Gastroesophageal sphincter (tissue), 3 donors: ENCODE data around the gene MGLL.

ENCODE experiments used
- CTCF ChIP-seq, 4 experiments: fragments of 200-600 bp in 2 of 4; fragments of 450-650 bp in 2 of 4; sonication (generic) in 1 of 4; IDR thresholded peaks; one replicate each; pipeline ENCODE4 v1.5.1; 2017 to 2019; ENCODE audit warnings: antibody characterized with exemption in 4 of 4, mild to moderate bottlenecking in 2 of 4, moderate library complexity in 2 of 4
- EP300 ChIP-seq: sonication (generic); formaldehyde crosslinking; IDR thresholded peaks from one replicate; pipeline ENCODE4 v1.6.1; 2017; ENCODE audit warnings: antibody characterized with exemption, mild to moderate bottlenecking
- POLR2AphosphoS5 ChIP-seq: sonication (generic); formaldehyde crosslinking; IDR thresholded peaks from one replicate; pipeline ENCODE4 v1.6.1; 2017; ENCODE audit warnings: antibody characterized with exemption

DNA sequence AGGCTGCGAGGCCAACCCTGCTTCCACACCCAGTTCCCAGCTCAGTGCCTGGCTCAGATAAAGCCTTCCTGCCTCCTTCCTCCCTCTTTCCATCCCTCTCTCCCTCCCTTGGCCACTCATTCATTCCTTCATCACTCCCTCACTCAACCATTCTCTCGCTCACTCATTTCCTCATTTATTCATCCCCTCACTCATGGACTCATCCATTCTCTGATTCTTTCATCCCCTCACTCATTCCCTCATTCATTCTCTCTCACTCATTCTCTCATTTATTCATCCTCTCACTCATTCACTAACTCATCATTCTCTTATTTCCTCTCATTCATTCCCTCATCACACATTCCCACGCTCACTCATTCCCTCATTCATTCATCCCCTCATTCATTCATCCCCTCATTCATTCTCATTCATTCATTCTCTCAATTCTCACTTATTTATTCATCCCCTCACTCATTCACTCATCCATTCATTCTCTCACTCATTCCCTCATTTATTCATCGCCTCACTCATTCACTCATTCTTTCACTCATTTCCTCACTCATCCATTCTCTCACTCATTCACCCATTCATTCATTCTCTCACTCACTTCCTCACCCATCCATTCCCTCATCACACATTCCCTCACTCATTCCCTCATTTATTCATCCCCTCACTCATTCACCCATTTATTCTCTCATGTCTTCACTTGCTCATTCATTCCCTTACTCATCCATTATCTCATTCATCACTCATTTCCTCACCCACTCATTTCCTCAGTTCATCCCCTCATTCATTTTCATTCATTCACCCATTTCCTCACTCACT is 136.4 kb downstream of the MGLL start:
- TF ChIP-seq CTCF (IDR thresholded peaks at IDR 0.05), result no peak
- no peak for TF ChIP-seq POLR2AphosphoS5
- TF ChIP-seq EP300, result no peak
